Effector CD8-positive, alpha-beta T cell (primary cell): ENCODE data around the gene NAA60.

ENCODE experiments used
- DNase-seq: peaks from one replicate; lab custom pipeline; 2025; lab: John Stamatoyannopoulos, UW

The NAA60 gene

DNA sequence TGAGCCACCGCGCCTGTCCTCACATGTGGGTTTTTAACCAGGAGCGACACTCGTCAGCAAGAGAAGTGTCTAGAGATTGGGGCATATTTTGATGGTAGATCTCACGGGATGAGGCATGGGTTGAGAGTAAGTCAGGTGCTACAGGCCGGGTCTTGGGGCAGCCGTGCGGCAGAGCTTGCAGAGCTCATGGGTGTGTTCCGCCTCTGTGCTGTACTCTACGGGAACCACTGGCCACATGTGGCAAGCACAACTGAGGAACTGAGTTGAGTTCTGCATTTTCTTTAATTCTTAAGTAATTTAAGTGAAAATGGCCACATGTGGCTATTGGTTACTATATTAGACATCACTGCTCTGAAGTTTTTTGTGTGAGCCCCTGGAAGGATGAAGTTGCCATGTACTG, 66.9 kb downstream of the NAA60 start:
- DNase-seq = no peak

DNA sequence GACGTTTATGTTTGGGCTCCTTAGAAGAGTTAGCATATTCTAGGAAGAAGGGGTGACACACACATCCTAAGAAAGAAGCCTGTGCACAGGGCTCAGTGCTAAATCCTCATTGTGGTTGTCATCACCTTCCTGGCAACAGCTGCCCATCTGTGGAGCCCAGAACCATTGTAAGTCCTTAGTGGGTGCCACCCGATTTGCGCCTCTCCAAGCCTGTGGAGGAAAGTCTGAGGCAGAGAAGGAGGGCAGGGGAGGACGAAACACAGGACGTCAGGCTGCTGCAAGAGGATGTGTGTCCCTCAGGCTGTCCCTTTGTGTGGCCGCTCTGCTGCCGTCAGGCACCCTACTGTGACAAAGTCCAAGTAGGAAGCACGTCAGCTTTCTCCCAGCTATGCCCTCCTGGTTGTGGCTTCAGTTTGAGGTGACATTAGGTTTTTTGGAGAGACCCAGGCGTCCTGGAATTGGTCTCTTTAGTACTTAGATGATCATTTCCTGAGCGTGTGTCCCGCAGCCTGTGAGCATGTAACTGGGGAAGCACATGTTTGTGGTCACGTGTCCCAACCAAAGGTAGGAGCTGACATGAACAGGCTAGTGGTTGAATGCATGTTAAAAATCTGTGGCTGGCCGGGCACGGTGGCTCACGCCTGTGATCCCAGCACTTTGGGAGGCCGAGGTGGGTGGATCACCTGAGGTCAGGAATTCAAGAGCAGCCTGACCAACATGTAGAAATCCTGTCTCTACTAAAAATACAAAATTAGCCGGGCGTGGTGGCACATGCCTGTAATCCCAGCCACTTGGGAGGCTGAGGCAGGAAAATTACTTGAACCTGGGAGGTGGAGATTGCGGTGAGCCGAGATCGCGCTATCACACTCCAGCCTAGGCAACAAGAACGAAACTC, 68.1 kb downstream of the NAA60 start:
- DNase-seq = no peak

DNA sequence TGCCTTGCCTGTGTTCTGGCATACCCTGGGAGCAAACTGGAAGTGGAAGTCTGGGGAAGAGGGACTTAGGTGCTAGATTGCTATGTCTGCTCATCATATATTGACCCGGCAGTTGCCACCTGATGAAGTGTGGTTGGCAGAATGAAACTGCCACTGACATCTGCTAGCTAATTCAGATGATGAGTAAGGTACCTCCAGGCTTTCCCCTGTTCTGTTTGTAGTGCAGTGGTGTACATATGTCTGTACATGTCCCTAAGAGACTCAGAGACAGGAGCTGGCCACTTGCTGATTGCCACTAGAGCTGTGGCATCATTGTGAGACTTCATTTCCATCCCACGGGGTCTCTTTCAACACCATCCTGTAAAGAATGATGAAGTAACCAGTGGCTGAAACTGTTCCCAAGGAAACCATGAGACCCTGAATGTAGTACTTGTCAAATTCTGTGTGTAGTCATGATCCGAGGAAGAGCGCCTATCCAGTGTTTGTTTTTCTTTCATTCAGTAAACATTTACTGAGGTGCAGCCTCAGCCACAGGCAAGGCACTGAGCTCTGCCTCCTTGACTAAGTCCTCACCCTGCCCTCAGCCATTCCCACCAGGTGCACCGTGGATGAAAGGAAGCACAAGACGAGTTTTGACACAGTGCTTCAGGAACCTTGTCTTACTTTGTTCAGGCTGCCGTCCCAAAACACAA, 70.6 kb downstream of the NAA60 start:
- no peak for DNase-seq

DNA sequence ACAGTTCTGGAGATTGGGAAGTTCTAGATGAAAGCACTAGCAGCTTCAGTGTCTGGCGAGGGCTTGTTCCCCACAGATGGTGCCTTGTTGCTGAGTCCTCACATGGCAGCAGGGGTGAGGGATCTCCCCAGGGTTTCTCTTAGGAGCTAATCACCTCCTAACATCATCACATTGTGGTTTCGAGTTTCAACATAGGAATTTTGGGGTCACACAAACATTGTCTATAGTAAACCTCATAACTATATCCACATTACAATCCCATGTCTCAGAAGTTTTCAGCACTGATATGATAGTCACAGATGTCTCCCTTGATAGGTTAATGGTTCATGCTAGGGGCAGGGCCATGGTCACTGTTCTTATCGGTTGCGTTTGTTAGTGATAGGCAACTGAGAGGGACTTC, 71.1 kb downstream of the NAA60 start:
- DNase-seq = no peak

DNA sequence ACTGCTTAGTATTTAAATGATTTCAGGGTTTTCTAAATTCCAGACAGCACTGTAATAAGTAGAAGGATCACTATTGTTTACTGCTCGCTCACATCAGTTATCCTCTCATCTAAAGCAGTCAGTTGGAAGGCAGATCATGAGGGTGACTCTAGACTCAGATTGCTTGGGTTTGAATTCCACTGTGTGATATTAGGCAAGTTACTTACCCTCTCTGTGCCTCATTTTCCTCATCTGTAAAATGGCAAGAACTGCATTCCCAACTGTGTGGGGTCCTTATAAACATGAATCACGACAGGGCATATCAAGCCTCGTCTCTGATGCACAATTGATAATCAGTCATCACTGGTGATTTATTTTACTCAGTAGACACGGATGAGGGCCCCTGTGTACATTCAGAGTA, 72.4 kb downstream of the NAA60 start:
- DNase-seq = no peak

DNA sequence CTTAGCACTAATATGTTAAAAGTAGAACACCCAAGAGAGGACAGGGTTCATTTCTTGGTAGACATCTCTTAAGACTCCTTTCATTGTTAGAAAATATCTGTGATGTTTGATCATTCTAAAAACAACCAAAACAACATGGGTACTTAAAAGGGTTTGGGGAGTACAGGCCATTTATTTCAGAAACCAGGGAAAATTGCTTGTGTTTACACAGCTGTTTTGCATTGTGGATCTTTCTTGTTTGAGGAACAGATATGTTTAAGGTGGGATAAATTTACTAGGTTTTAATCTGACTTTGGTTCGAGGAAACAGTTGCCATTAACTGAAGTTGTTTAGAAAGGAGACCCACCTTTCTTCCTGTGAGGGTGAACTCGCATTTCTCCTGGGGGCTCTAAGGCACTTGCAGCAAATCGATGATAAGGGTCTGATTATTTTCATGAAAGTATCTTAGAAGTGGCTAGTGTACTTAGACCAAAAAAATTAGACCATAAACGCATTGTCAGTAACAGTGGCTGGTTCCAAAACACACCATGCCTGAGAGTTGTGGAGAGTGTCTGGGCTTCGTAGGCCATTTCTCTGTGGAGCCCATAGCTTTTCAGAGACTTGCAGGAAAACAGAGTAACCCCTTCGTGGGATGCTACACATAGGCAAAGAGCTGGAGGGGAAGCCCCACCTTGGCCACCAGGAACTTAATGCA, 75.0 kb downstream of the NAA60 start:
- DNase-seq = no peak

DNA sequence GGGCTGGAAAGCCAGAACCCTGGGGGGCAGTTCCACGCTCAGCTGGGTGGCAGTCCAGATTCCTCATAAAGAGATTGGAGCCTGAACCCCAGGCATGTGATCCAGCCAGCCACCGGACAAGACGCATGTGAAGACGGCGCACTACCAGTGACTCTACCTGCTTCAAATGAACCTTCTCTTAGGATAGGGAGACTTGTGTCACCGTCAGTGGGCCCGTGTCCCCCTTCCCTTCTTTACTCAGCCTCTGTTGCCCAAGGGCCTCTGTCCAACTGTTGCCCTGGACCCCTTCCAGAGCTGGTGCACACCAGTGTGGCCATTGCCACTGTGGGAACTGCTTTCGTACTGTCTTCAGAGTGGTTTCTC, 75.5 kb downstream of the NAA60 start:
- no peak for DNase-seq

DNA sequence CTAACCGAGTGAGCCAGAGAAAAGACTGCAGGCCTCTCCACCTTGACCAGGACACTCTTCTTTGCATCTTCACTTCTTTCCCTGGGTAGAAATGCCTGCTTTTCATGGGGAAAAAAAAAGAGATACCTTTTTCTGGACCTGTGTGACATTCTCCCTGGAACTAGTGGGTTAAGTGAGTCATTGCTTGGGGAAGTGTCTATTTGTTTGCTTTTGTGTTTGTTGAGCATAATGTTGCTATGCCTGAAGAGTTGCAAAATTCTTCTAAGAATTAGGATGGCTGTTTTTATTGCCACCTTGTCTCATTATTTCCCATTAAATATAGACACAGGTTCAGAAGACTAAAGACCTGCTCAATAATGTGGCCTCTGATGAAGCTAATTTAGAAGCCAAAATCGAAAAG, 76.1 kb downstream of the NAA60 start:
- DNase-seq = no peak

DNA sequence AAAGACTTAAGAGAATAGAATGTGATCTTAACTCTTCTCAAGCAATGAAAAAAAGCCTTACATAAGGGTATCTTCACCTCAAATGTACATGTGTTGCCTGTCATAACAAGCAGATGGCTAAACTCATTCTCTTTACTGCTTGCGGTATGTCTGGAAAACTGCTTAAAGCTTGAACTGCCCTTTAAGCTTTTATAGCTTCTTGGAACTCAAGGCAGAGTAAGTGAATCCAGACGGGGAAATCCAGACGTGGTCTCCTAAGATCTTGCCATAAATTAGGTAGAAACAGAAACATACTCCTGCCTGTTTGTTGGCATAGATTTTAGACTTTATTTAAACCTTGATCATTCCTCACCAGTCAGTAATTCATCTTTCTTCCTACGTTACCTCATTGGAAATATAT, 76.9 kb downstream of the NAA60 start:
- no peak for DNase-seq

DNA sequence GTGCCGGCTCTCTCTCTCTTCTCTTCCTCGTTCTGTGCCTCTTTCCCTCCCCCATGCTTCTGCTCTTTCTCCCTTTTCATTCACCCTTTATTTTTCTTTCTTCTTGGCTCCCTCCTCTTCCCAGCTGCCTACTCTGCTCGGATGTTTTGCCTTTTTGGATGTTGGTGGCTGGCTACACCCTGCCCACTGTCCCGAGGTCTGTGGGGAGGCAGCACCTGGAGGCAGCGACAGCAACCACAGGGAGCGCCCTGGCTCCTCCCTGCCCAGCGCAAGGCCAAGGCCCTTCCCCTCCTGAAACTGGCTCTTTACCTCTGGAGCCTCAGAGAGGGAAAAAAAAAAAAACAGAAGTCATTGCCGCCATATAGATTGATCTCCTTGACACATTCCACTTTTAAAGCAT, 77.4 kb downstream of the NAA60 start:
- no peak for DNase-seq

DNA sequence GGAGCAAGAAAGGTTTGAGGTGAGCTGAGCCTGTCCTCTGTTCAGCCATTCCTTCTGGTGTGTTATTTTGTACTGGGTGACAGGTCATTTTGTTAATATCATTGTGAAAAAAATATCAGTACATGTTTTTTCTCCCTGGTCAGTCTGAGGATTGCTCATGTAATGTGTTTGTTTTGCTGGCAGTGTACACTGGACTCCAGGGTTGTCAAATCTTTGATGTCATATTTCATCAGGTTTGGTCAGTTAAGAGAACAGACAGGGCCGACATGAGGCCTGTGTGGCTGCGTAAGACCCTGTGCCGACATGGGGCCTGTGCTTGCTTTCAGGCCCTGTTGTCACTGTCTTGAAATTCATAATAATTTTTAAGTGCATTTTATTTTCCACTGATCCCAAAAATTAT, 79.8 kb downstream of the NAA60 start:
- no peak for DNase-seq

DNA sequence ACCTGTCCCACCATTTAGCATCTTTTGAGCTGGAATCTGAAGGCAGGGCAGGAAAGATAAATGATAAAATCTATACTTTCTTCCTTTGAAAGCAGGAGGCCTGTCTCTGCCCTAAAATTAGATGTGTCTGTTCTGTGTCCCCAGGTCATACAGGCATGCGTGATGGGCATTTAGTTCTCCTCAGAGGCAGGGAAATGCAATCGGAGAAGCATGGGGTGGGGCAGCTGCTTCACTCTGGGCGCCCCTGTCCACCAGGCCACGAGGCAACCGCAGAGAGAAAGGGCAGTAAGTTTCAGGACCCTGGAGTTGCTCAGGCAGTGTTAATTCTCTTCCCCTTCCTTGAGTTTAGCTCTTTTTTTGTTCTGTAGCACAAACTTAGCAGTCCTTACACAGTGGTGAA, 82.5 kb downstream of the NAA60 start:
- no peak for DNase-seq

DNA sequence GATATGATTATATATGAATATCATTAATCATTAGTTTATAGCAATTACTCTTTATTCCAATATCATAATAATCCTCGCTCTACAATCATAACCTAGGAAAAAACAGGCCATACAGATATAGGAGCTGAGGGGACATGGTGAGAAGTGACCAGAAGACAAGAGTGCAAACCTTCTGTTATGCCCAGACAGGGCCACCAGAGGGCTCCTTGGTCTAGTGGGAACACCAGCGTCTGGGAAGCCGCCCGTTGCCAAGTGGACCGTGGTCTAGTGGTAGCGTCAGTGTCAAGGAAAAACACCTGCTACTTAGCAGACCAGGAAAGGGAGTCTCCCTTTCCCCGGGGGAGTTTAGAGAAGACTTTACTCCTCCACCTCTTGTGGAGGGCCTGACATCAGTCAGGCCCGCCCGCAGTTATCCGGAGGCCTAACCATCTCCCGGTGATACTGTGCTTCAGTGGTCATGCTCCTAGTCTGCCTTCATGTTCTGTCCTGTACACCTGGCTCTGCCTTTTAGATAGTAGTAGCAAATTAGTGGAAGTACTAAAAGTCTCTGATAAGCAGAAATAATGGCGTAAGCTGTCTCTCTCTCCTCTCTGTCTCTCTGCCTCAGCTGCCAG, 83.8 kb downstream of the NAA60 start:
- DNase-seq = peak; percentile 14

DNA sequence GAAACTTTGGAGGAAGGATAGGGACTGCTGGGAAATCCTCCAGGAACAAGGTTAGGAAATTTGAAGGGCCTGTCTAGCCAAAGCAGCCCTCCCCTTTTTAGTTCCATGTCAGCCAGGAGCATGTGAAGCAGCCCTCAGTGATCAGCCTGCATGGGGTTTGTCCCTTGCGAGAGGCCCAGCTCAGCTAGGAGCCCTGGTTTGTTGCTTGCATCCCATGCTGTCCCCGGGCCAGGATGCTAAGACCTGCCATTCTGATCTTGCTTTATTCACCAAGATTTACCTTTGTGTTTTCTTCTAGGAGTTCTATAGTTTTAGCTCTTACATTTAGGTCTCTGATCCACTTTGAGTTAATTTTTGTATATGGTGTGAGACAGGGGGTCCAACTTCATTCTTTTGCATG, 84.9 kb downstream of the NAA60 start:
- DNase-seq = no peak

DNA sequence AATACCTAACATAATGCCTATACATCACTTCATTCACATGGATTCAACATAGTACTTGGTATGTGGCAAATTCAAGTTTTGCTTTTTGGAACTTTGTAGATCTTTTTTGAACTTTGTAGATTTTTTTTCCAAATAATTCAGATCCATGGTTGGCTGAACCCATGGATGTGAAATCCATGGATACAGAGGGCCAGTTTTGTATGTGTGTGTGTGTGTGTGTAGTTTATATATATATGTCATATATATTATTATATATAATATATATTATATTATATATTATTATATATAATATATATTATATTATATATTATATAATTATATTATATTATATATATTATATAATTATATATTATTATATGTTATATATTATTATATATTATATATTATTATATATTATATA, 85.7 kb downstream of the NAA60 start:
- no peak for DNase-seq

DNA sequence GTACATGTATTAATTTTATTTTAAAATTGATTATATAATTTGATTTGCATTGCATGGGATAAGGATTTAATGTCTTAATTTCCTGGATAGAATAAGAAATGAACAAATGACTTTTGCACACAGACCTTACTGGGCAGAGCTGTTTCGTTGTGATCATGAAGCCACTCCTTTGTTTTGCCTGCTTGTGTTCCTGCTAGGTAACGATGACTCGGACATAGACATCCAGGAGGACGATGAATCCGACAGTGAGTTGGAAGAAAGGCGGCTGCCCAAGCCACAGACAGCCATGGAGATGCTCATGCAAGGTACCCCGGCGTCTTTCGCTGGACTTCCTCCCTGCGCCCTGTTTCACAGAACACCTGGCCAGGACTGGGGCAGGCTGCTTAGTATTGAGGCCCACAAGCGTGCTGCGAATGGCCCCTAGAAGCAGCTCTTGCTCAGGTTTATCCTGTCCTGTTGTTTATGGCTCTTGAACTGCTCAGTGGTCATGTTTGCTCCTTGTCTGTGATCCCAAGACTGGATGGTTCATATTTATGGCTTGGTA, 87.0 kb downstream of the NAA60 start:
- DNase-seq = no peak

DNA sequence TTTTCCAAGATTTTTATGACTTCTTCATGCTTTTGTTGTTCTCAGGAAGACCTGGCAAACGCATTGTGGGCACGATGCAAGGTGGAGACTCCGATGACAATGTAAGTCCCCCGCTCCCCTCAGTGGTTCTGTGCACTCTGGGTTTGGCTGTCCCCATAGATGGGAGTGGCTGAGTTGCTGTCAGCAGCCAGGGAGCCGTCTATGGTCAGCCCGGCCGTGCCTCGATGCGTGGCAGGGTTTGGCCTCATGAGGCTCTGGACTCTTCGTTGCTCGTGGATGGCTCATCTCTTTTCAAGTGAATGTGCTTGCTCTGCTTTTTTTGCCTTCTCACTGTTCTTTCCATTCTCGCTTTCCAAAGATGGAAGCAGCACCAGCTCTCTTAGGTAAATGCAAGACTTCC, 89.3 kb downstream of the NAA60 start:
- DNase-seq = no peak

DNA sequence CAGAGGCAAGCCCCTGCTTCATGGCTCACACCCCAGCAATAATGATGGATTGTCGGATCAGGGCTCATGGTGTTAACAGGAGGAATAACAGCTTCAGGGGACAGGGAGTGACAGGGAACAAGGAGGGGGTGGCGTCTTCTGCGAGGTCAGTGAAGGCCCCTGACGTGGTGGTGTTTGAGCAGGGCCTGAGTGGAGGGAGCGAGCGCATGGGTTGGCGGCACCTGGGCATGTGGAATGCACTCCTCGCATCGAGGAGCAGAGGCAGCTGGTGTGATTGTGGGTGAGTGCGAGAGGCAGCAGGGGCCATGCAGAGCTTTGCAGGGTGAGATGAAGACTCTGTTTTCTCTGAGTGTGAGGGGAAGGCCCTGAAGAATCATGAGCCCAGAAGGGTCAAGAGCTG, 90.6 kb downstream of the NAA60 start:
- no peak for DNase-seq

DNA sequence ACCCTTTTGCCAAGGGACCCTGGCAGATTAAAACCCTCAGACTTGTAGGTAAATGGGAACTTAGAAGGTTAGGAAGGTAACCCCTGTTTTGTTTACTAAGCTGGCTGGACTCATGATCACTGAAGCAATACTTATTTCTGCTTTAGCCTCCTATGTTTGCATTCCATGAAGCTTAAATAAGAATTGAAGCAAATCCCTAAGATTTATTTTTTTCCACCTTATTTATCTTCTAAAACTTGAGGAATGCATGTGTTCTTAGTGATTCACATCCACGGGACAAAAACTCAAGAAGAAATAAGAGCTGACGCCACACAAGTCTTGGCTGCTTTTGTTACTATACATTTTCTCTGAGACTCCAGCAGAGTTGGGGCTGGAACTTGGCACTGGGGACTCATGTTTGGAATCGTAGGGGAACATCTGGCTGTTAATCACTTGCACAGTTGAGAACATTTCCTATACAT, 92.8 kb downstream of the NAA60 start:
- DNase-seq = no peak
